Mucosa of stomach (tissue), 1 donor: ENCODE data around the gene LHFPL3.
"Not testable (repeated sequence)": the region's sequence is repeated elsewhere in the genome, so short reads cannot be mapped to it uniquely, and the experiment has no call there.

Source experiments
- H3K27me3 ChIP-seq: one replicate; pipeline ENCODE4 v1.7.0; 2013; ENCODE audit warnings: mild to moderate bottlenecking, low read length; ENCODE audit not compliant: control insufficient read depth, insufficient read depth
- H3K36me3 ChIP-seq: one replicate; pipeline ENCODE4 v1.7.0; 2013; ENCODE audit warnings: low read length; ENCODE audit not compliant: control insufficient read depth, insufficient read depth
- H3K4me1 ChIP-seq: one replicate; pipeline ENCODE4 v1.7.0; 2013; ENCODE audit warnings: mild to moderate bottlenecking, low read length; ENCODE audit not compliant: control insufficient read depth, insufficient read depth
- H3K4me3 ChIP-seq: one replicate; pipeline ENCODE4 v1.7.0; 2013; ENCODE audit warnings: low read length
- H3K9ac ChIP-seq: one replicate; pipeline ENCODE4 v1.7.0; 2013; ENCODE audit warnings: mild to moderate bottlenecking, low read length, moderate library complexity
- H3K9me3 ChIP-seq: one replicate; pipeline ENCODE4 v1.7.0; 2013; ENCODE audit warnings: mild to moderate bottlenecking, low read length, moderate library complexity; ENCODE audit not compliant: control insufficient read depth
- donor health status: Pancreatic carcinoma.

LHFPL3 gene

GRCh38 chr7:104328296-104328969 lies at the start of gene LHFPL3:
TSS of gene LHFPL3 (plus strand) at chr7:104328603.
- Histone ChIP-seq H3K36me3 (no peaks in the 10 kb centered on the region), H3K4me3 (no peak within 1 kb of the TSS), H3K9me3 (no peaks in the 10 kb centered on the region), H3K4me1 (no peaks in the 10 kb centered on the region), H3K27me3 (peaks cover 33% of the 10 kb centered on the region), H3K9ac (no peak within 1 kb of the TSS)

GRCh38 chr7:104281685-104282084 lies 46.7 kb upstream of the LHFPL3 start:
- H3K27me3 ChIP-seq, H3K9ac ChIP-seq, H3K4me1 ChIP-seq, H3K4me3 ChIP-seq, H3K36me3 ChIP-seq, H3K9me3 ChIP-seq: not testable (repeated sequence)

- H3K36me3 ChIP-seq: no peaks in the 10 kb centered on the region
- H3K4me1 ChIP-seq: no peaks in the 10 kb centered on the region
- no peaks in the 10 kb centered on the region for H3K27me3 ChIP-seq
- no peaks in the 10 kb centered on the region for H3K9me3 ChIP-seq
- no peak overlapping the region for H3K9ac ChIP-seq
- H3K4me3 ChIP-seq: no peak overlapping the region
These were observed 41.6 kb upstream of the LHFPL3 start for GRCh38 chr7:104286839-104287238.

GRCh38 chr7:104288137-104288536 lies 40.3 kb upstream of the LHFPL3 start:
- no peaks in the 10 kb centered on the region for H3K36me3 ChIP-seq
- H3K9ac ChIP-seq: no peak overlapping the region

GRCh38 chr7:104294291-104294690 lies 34.1 kb upstream of the LHFPL3 start:
- Histone ChIP-seq H3K36me3 (no peaks in the 10 kb centered on the region), H3K4me1 (no peaks in the 10 kb centered on the region), H3K9ac (no peak overlapping the region)

More at GRCh38 chr7:104288137-104288536, 40.3 kb upstream of the LHFPL3 start:
- Histone ChIP-seq H3K4me1 (no peaks in the 10 kb centered on the region), H3K27me3 (no peaks in the 10 kb centered on the region), H3K4me3 (no peak overlapping the region), H3K9me3 (no peaks in the 10 kb centered on the region)

GRCh38 chr7:104296266-104296665 lies 32.1 kb upstream of the LHFPL3 start:
- H3K9ac ChIP-seq: no peak overlapping the region
- H3K4me3 ChIP-seq: no peak overlapping the region
- no peaks in the 10 kb centered on the region for H3K4me1 ChIP-seq
- H3K36me3 ChIP-seq: no peaks in the 10 kb centered on the region
- H3K9me3 ChIP-seq: no peaks in the 10 kb centered on the region
- no peaks in the 10 kb centered on the region for H3K27me3 ChIP-seq

More at GRCh38 chr7:104294291-104294690, 34.1 kb upstream of the LHFPL3 start:
- no peak overlapping the region for H3K4me3 ChIP-seq
- H3K9me3 ChIP-seq: no peaks in the 10 kb centered on the region
- H3K27me3 ChIP-seq: no peaks in the 10 kb centered on the region

GRCh38 chr7:104296900-104297299 lies 31.5 kb upstream of the LHFPL3 start:
- Histone ChIP-seq H3K4me1 (no peaks in the 10 kb centered on the region), H3K9ac (no peak overlapping the region), H3K27me3 (no peaks in the 10 kb centered on the region), H3K9me3 (no peaks in the 10 kb centered on the region), H3K4me3 (no peak overlapping the region), H3K36me3 (no peaks in the 10 kb centered on the region)

- no peak overlapping the region for H3K4me3 ChIP-seq
- H3K27me3 ChIP-seq: no peaks in the 10 kb centered on the region
- H3K9ac ChIP-seq: no peak overlapping the region
- H3K4me1 ChIP-seq: no peaks in the 10 kb centered on the region
- H3K36me3 ChIP-seq: no peaks in the 10 kb centered on the region
- no peaks in the 10 kb centered on the region for H3K9me3 ChIP-seq
These were observed 29.1 kb upstream of the LHFPL3 start for GRCh38 chr7:104299323-104299722.

GRCh38 chr7:104299777-104300176 lies 28.6 kb upstream of the LHFPL3 start:
- no peaks in the 10 kb centered on the region for H3K9me3 ChIP-seq
- no peak overlapping the region for H3K4me3 ChIP-seq
- no peak overlapping the region for H3K9ac ChIP-seq
- H3K27me3 ChIP-seq: no peaks in the 10 kb centered on the region
- no peaks in the 10 kb centered on the region for H3K36me3 ChIP-seq
- no peaks in the 10 kb centered on the region for H3K4me1 ChIP-seq

GRCh38 chr7:104306793-104307192 lies 21.6 kb upstream of the LHFPL3 start:
- Histone ChIP-seq H3K27me3 (no peaks in the 10 kb centered on the region), H3K4me1 (no peaks in the 10 kb centered on the region), H3K4me3 (no peak overlapping the region), H3K9ac (no peak overlapping the region), H3K9me3 (no peaks in the 10 kb centered on the region), H3K36me3 (no peaks in the 10 kb centered on the region)

- Histone ChIP-seq H3K4me3 (no peak overlapping the region), H3K9ac (no peak overlapping the region), H3K36me3 (no peaks in the 10 kb centered on the region), H3K9me3 (no peaks in the 10 kb centered on the region), H3K27me3 (no peaks in the 10 kb centered on the region), H3K4me1 (no peaks in the 10 kb centered on the region)
These were observed 10.3 kb upstream of the LHFPL3 start for GRCh38 chr7:104317948-104318629.

GRCh38 chr7:104327534-104327933 lies 869 bp upstream of the LHFPL3 start:
- Histone ChIP-seq H3K4me1 (no peaks in the 10 kb centered on the region), H3K9ac (no peak overlapping the region), H3K27me3 (peaks cover 33% of the 10 kb centered on the region), H3K36me3 (no peaks in the 10 kb centered on the region), H3K4me3 (no peak overlapping the region), H3K9me3 (no peaks in the 10 kb centered on the region)
